ENCODE data around the gene NKD1. TPM values are rescaled to one million over a fixed set of nuclear protein-coding genes. Genes with fewer than 3 reads are reported as not detected.

The NKD1 gene
- total and polyA plus RNA-seq, 2 of the 8 experiments (the other 6 are each of a cell fraction or from before 2014, with no cell fraction given) = 0.70 to 4.5 TPM

DNA sequence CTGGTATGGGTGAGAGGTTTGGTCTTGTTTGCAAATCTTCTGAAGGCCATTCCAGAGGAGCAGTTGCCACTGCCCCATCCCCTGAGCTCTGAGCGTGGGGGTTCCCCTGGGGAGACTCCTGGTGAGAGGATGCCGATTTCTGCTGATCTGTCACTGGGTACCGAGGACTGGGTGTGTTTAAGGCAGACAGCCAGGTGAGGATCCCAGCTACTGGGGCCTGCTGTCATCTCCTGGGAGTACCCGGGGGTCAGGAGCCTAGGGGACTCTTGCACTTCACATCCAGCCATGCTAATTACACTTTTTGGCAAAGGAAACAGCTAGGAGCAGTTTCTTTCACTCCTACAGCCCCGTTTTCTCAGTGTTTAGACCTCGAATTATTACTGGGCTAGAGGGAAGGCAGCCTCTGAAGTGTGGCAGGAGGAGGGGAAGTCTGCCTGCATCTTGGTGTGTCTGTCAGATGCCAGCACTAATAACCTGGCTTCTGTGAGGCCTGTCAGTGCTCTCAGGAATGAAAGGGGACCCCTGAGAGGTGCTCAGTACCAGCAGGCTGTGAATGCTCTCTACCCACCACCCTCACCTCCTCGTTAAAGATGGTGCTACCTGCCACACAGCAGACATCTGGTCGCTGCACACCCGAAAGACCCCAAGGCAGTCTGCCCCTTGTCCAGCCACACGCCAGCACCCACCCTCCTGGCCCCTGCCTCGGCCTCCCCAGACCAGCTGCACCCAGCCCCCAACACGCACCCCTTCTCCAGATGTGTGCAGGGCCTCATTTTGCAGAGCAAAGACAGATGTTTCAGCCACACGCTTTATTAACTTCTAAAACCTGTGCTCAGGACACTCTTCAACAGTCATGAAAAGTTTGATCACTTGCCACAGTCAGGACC is 89.8 kb downstream of the NKD1 start:
- H3K18ac ChIP-seq (ENCODE audit: extremely low read depth, low read length) = no peak overlapping the region
- H3K4me1 ChIP-seq (replicated peaks in 1 of 4; ENCODE audit: control insufficient read depth in 3 of 4, insufficient read depth in 4 of 4, low read length in 3 of 4) = no peaks in the 10 kb centered on the region
- no peak overlapping the region for H3K9ac ChIP-seq (replicated peaks in 1 of 4; ENCODE audit: extremely low read depth in 1 of 4, low read depth in 3 of 4, low read length in 3 of 4)
- 81% methylated on average over 10 of the region's 13 CpGs; no CpG with 5 or more reads in 1 of the 2 experiments for WGBS, 2 experiments (ENCODE audit: extremely low coverage in 1 of 2, insufficient coverage in 1 of 2, insufficient read length in 1 of 2, insufficient replicate concordance in 2 of 2, low coverage in 1 of 2, low lambda C conversion rate in 2 of 2, missing lambda C conversion rate in 1 of 2)
- no peak overlapping the region for H2AK5ac ChIP-seq (ENCODE audit: low read depth, low read length)
- no peak overlapping the region for H2BK20ac ChIP-seq (ENCODE audit: low read length)
- H3K23me2 ChIP-seq (ENCODE audit: low read depth, low read length) = no peaks in the 10 kb centered on the region
- H3K4me3 ChIP-seq (ENCODE audit: extremely low read depth in 1 of 4, insufficient read depth in 2 of 4, low read depth in 3 of 4, low read length in 4 of 4) = no peak overlapping the region
- no peak overlapping the region for H3K4me2 ChIP-seq (ENCODE audit: insufficient read depth in 1 of 2, low read depth in 2 of 2, low read length in 2 of 2)
- H3K79me2 ChIP-seq (ENCODE audit: control insufficient read depth in 1 of 2, insufficient read depth in 2 of 2, low read length in 2 of 2) = no peaks in the 10 kb centered on the region
- H2BK15ac ChIP-seq (ENCODE audit: low read length) = no peak overlapping the region
- DNase-seq (ENCODE audit: low read depth in 1 of 2, low spot score in 2 of 2) (no peak), FAIRE-seq (no peak)
- no peak overlapping the region for H2BK120ac ChIP-seq (replicated peaks; ENCODE audit: low read depth, low read length)
- H3K36me3 ChIP-seq (ENCODE audit: control insufficient read depth in 2 of 4, insufficient read depth in 4 of 4, low read length in 3 of 4) = no peaks in the 10 kb centered on the region
- no peak overlapping the region for H4K8ac ChIP-seq (ENCODE audit: extremely low read depth, insufficient read depth, low read length)
- peaks cover 0 to 1% (median 0%) of the 10 kb centered on the region in 4 experiments; a peak in 1 of 7 replicates for H3K27me3 ChIP-seq (replicated peaks in 1 of 4; ENCODE audit: control insufficient read depth in 3 of 4, extremely low read depth in 1 of 4, insufficient read depth in 3 of 4, low read length in 3 of 4)
- no peaks in the 10 kb centered on the region for H3K9me3 ChIP-seq (ENCODE audit: insufficient read depth in 2 of 2, low read depth in 1 of 2, low read length in 1 of 2)
- H3K23ac ChIP-seq (ENCODE audit: insufficient read length) = no peak overlapping the region
- no peaks in the 10 kb centered on the region for H3K79me1 ChIP-seq (ENCODE audit: low read depth, low read length)
- no peaks in the 10 kb centered on the region for H4K20me1 ChIP-seq (replicated peaks in 1 of 2; ENCODE audit: control insufficient read depth in 1 of 2, insufficient read depth in 2 of 2, low read length in 2 of 2)
- H3K14ac ChIP-seq (ENCODE audit: insufficient read length) = no peak overlapping the region
- no peak overlapping the region for H3K27ac ChIP-seq (ENCODE audit: low read depth, low read length)
- H2BK5ac ChIP-seq (ENCODE audit: low read depth, low read length) = no peak overlapping the region
- H4K91ac ChIP-seq (replicated peaks; ENCODE audit: insufficient read length, low read length) = no peak overlapping the region
- H4K5ac ChIP-seq (ENCODE audit: insufficient read length, low read depth, low read length) = no peak overlapping the region
- H3K4ac ChIP-seq (replicated peaks; ENCODE audit: insufficient read length, low read depth, low read length) = no peak overlapping the region
- H2AFZ ChIP-seq (ENCODE audit: low read length) = no peak overlapping the region
- ChIA-PET CTCF (ENCODE audit: partially characterized antibody) (interaction anchor here (0.6 to 2.4 kb wide), 8 partner anchors 10 to 1180 kb away, joined by 3 to 10 read pairs (median 4); no protein-coding TSS in a partner anchor), POLR2A (ENCODE audit: partially characterized antibody) (no interaction called here)
- no peak overlapping the region for H2BK12ac ChIP-seq (ENCODE audit: low read depth, low read length)
- H3K56ac ChIP-seq (replicated peaks; ENCODE audit: insufficient read length, low read depth, low read length) = no peak overlapping the region
- TF ChIP-seq GABPA (IDR thresholded peaks at IDR 0.05; ENCODE audit: borderline replicate concordance, insufficient read depth, low read length) (no peak), JUN (IDR thresholded peaks at IDR 0.05; ENCODE audit: low read depth, low read length) (no peak), RBBP5 (IDR thresholded peaks at IDR 0.05; ENCODE audit: borderline replicate concordance, low read depth, low read length) (no peak), SIX5 (IDR thresholded peaks at IDR 0.05; ENCODE audit: low read depth, low read length) (no peak), CBX8 (IDR thresholded peaks at IDR 0.05; ENCODE audit: borderline replicate concordance, low read depth, low read length) (no peak), HDAC2 (IDR thresholded peaks at IDR 0.05; ENCODE audit: borderline replicate concordance in 1 of 2, low read depth in 2 of 2, low read length in 2 of 2) (no peak), TEAD4 (IDR thresholded peaks at IDR 0.05; ENCODE audit: low read depth, low read length) (no peak), SAP30 (IDR thresholded peaks at IDR 0.05; ENCODE audit: insufficient read depth, insufficient replicate concordance, low read length) (no peak)
- TF ChIP-seq, protein P1, sequence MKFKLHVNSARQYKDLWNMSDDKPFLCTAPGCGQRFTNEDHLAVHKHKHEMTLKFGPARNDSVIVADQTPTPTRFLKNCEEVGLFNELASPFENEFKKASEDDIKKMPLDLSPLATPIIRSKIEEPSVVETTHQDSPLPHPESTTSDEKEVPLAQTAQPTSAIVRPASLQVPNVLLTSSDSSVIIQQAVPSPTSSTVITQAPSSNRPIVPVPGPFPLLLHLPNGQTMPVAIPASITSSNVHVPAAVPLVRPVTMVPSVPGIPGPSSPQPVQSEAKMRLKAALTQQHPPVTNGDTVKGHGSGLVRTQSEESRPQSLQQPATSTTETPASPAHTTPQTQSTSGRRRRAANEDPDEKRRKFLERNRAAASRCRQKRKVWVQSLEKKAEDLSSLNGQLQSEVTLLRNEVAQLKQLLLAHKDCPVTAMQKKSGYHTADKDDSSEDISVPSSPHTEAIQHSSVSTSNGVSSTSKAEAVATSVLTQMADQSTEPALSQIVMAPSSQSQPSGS (IDR thresholded peaks at IDR 0.05; ENCODE audit: low read length) = no peak

Measured in H1 (cell line).